Ectodermal cell (in vitro differentiated cells): ENCODE data around the gene STXBP1.

Source experiments
- H3K27ac ChIP-seq: 2 replicates; pipeline ENCODE4 v1.7.0; 2013; ENCODE audit warnings: mild to moderate bottlenecking, low read depth, low read length; ENCODE audit not compliant: insufficient read depth, poor library complexity, severe bottlenecking
- H3K27me3 ChIP-seq: 2 replicates; pipeline ENCODE4 v1.7.0; 2013; ENCODE audit warnings: mild to moderate bottlenecking, low read length; ENCODE audit not compliant: insufficient read depth, control insufficient read depth, poor library complexity, severe bottlenecking
- H3K36me3 ChIP-seq: one replicate; pipeline ENCODE4 v1.7.0; 2013; ENCODE audit warnings: low read length; ENCODE audit not compliant: control insufficient read depth, insufficient read depth
- H3K4me1 ChIP-seq: one replicate; pipeline ENCODE4 v1.7.0; 2013; ENCODE audit warnings: low read length; ENCODE audit not compliant: control insufficient read depth, insufficient read depth
- H3K4me3 ChIP-seq: 2 replicates; pipeline ENCODE4 v1.7.0; 2013; ENCODE audit warnings: low read depth, low read length, control low read depth; ENCODE audit not compliant: insufficient read depth
- H3K9me3 ChIP-seq: 2 replicates; pipeline ENCODE4 v1.7.0; 2013; ENCODE audit warnings: mild to moderate bottlenecking, low read length, moderate library complexity; ENCODE audit not compliant: control insufficient read depth
- WGBS, 2 experiments: methylation state at CpG; one replicate each; pipeline ENCODE4 v1.1.7; 2013; ENCODE audit warnings: missing lambda C conversion rate in 2 of 2; 5-methylcytosine and 5-hydroxymethylcytosine counted together

STXBP1 gene

DNA sequence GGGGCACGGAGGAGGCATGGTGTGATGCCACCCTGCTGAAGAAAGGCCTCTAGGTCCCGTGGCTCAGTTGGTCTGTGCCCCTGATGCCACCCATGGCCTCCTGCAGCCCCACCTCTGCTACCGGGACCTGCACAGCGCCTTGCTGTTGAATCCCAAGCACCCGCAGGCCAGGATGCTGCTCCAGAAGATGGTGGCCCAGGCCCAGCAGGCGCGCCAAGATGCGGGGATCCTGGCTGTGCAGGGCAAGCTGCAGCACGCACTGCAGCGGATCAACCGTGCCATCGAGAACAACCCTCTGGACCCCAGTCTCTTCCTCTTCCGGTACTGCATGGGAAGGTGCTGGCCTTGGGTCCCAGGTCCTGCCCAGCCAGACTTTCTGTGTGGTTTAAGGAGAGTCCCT, 110.9 kb downstream of the STXBP1 start:
- H3K27ac ChIP-seq = no peak overlapping the region
- H3K4me3 ChIP-seq = no peak overlapping the region
- H3K4me1 ChIP-seq = peaks cover 7% of the 10 kb centered on the region
- WGBS, 2 experiments = 93 to 97% methylated on average over 13 of the region's 13 CpGs
- H3K9me3 ChIP-seq = no peaks in the 10 kb centered on the region
- no peaks in the 10 kb centered on the region for H3K36me3 ChIP-seq
- H3K27me3 ChIP-seq = no peaks in the 10 kb centered on the region

DNA sequence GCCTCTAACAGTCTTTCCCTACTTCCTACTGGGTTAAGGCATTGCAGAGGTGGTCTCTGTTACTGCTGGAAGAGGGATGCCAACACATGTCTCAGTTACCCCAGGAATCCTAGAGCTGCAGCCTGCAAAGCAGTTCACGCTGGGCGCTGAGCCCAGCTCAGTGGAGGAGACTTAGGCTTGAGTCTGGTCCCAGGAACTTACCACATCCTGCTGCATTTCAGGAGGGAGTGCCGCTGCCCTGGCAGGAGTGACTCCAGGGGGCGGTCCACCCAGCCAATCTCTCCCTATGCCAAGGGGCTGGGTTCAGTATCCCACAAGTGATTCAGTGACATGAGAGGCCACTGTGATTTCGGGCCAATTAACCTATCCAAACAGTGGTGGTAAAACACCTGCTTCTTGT, 111.4 kb downstream of the STXBP1 start:
- Histone ChIP-seq H3K36me3 (no peaks in the 10 kb centered on the region), H3K4me3 (no peak overlapping the region), H3K9me3 (no peaks in the 10 kb centered on the region), H3K27me3 (no peaks in the 10 kb centered on the region), H3K4me1 (peaks cover 7% of the 10 kb centered on the region), H3K27ac (no peak overlapping the region)
- 90 to 95% methylated on average over 5 of the region's 5 CpGs for WGBS, 2 experiments

DNA sequence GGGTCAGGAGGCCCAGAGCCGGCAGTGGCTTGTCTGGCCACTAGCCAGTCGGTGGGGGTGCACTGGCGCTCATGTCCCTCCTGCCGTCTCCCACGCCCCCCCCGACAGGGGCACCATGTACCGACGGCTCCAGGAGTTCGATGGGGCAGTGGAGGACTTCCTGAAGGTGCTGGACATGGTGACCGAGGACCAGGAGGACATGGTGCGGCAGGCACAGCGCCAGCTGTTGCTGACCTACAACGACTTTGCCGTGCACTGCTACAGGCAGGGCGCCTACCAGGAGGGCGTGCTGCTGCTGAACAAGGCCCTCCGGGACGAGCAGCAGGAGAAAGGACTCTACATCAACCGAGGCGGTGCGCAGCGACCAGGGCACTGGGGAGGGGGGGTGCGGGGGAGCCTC, 111.9 kb downstream of the STXBP1 start:
- H3K27me3 ChIP-seq = no peaks in the 10 kb centered on the region
- no peaks in the 10 kb centered on the region for H3K36me3 ChIP-seq
- WGBS, 2 experiments = 84 to 85% methylated on average over 23 of the region's 23 CpGs
- H3K27ac ChIP-seq = no peak overlapping the region
- no peak overlapping the region for H3K4me3 ChIP-seq
- H3K9me3 ChIP-seq = no peaks in the 10 kb centered on the region
- H3K4me1 ChIP-seq = peaks cover 7% of the 10 kb centered on the region

DNA sequence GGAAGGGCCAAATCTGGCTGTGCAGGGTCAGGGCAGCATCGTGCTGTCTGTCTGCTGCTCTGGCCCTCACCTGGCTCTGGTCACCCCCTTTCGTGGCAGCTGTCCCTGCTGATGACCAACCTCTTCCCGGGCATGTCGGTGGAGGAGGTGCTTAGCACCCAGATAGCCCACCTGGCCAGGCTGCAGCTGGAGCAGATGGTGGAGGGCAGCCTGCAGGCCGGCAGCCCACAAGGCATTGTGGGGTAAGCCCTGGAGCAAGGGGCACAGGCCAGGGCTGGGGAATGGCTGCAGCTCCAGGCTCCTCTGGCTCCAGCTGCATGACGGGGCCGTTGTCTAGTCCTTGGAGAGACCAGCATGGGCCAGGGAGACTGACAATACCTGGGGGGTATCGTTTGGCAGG, 114.8 kb downstream of the STXBP1 start:
- WGBS, 2 experiments = 86% methylated on average over 8 of the region's 8 CpGs
- Histone ChIP-seq H3K4me3 (no peak overlapping the region), H3K27me3 (no peaks in the 10 kb centered on the region), H3K27ac (no peak overlapping the region), H3K9me3 (no peaks in the 10 kb centered on the region), H3K36me3 (no peaks in the 10 kb centered on the region), H3K4me1 (peaks cover 7% of the 10 kb centered on the region)

DNA sequence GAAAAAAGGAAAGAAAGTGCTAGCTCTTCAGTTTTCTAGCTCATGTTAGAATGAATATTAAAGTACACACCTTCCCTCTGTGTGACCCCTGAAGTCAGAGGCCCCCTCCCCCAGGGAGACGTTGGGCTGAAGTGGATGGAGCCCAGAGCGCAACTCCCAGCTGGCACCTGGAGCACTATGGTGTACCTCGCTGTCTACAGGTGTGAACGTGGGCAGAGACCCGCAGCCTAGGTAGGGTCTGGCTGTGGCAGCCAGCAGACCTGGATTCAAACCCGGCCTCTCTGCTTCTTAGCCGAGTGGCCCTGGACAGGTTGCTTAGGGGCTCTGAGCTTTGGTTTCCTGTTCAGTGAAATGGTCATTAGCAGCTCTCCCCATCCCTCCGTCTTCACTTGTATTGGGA, 116.7 kb downstream of the STXBP1 start:
- Histone ChIP-seq H3K4me1 (peaks cover 7% of the 10 kb centered on the region), H3K36me3 (no peaks in the 10 kb centered on the region), H3K27ac (no peak overlapping the region), H3K4me3 (no peak overlapping the region), H3K9me3 (no peaks in the 10 kb centered on the region), H3K27me3 (no peaks in the 10 kb centered on the region)
- 92% methylated on average over 7 to 8 of the region's 8 CpGs for WGBS, 2 experiments

DNA sequence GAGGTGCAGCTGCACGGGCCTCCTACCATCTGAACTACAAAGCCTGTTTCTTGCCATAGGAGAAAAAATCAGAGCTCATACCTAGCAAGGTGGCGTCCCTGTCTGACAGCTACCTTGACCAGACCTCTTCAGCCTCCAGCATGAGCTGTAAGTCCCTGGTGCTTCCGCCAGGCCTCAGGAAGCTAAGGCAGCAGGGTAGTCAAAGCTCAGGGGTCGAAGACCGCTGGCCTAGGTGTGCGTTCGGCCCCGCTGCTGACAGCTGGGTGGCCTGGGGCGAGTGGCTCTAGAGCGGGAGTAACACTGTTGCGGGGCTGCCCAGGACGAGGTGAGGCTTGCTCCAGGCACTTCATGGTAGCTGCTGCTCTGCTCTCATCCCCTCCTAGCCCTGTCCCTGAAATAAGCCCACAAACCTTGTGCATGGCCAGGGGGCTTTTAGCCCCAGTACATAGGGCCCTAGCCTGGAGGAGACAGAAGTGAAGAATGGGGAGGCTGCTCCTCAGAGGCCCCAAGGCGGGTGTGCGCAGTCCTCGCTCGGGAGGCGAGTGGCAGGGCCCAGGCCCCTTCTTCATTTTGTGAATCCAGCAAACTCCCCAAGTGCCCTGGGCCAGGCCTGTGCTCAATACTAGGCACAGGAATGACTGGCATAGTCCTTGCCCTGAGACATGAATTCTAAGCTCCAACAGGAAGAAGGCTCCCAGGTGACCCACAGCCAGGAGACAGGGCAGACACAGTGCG, 117.6 kb downstream of the STXBP1 start:
- no peak overlapping the region for H3K27ac ChIP-seq
- H3K4me3 ChIP-seq = no peak overlapping the region
- WGBS, 2 experiments = 90 to 91% methylated on average over 18 of the region's 18 CpGs

DNA sequence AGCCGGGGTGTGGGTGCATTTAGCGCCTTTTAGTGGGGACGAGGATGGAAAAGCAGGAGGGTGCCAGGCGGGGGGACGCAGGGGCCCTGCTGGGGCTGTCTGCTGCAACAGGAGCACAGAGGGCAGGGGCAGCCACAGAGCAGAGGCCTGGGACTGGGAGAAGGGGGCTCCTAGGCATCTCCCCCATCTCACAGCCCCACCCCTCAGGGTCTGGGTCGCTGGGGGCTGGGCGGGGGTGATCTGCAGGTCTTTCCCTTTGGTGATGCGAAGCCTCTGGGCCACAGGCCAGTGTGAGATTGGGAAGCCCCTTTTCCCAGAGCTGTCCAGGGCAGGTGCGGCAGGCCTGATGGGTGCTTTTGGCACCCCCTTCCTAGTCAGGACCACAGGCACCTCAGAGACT, 118.2 kb downstream of the STXBP1 start:
- 88 to 91% methylated on average over 9 of the region's 9 CpGs for WGBS, 2 experiments

More for the DNA sequence above, 117.6 kb downstream of the STXBP1 start:
- Histone ChIP-seq H3K9me3 (no peaks in the 10 kb centered on the region), H3K27me3 (no peaks in the 10 kb centered on the region), H3K36me3 (no peaks in the 10 kb centered on the region), H3K4me1 (peaks cover 4% of the 10 kb centered on the region)

DNA sequence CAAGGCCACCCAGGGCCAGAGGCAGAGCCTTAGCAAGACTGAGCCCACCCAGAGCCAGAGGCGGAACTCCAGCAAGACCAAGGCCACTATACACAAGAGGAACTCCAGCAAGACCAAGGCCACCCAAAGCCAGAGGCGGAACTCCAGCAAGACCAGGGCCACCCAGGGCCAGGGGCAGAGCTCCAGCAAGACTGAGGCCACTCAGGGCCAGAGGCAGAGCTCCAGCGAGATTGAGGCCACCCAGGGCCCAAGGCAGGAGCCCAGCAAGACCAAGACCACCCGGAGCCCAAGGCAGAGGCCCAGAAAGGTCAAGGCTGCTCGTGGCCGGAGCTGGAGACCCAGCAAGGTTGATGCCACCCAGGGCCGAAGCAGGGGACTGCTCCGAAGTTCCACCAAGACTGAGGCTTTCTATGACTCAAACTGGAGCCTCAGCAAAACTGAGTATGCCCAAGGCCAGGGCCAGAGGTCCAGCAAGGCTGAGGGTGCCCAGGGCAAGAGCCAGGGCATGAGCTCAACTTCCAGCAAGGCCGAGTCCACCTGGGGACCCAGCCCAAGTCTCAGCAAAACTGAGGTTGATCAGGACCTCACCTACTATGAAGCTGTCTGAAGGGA, 118.8 kb downstream of the STXBP1 start:
- Histone ChIP-seq H3K4me3 (no peak overlapping the region), H3K4me1 (peaks cover 4% of the 10 kb centered on the region), H3K36me3 (no peaks in the 10 kb centered on the region), H3K27ac (no peak overlapping the region), H3K9me3 (no peaks in the 10 kb centered on the region), H3K27me3 (no peaks in the 10 kb centered on the region)
- WGBS, 2 experiments = 88 to 93% methylated on average over 9 of the region's 9 CpGs

More for the DNA sequence above, 118.2 kb downstream of the STXBP1 start:
- Histone ChIP-seq H3K27ac (no peak overlapping the region), H3K9me3 (no peaks in the 10 kb centered on the region), H3K36me3 (no peaks in the 10 kb centered on the region), H3K4me3 (no peak overlapping the region), H3K4me1 (peaks cover 4% of the 10 kb centered on the region), H3K27me3 (no peaks in the 10 kb centered on the region)

DNA sequence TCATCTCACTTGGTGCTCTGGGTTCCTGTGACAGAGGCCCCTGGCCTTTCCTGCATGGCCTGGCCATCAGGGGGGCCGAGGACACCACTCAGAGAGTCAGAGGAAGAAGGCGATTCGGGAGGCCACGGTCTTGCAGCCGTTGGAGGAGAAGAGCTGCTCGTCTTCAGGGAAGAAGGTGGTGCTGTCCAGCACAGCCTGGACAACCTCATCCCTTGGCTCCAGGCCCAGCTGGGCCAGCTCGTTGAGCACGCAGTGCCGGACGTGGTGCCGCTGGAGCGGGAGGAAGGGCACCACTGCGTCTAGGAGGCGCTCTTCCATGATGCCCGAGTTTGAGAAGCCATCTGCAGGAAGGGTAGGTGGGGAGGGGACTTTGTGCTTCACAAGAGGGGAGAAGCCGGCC, 119.9 kb downstream of the STXBP1 start:
- Histone ChIP-seq H3K4me1 (peaks cover 4% of the 10 kb centered on the region), H3K27ac (no peak overlapping the region), H3K36me3 (no peaks in the 10 kb centered on the region), H3K9me3 (no peaks in the 10 kb centered on the region), H3K27me3 (no peaks in the 10 kb centered on the region), H3K4me3 (no peak overlapping the region)
- WGBS, 2 experiments = 91 to 93% methylated on average over 16 of the region's 16 CpGs

DNA sequence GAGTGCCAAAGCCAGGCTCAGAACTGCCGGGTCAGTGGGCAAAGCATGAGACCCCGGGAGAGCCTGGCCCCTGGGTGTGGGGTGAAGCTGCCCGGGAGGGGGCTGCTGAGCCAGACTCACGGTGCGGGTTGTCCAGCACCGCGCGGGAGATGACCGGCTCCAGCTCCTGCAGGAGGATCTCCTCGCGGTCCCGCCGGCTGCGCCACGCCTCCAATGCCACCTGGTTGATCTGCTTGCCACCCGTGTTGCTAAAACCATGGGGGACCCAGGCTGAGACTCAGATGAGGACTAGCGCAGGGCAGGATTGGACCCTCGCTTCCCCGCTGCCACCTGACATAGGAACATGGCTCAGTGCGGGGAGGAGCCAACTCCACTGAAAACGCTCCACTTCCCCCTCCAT, 120.4 kb downstream of the STXBP1 start:
- Histone ChIP-seq H3K9me3 (no peaks in the 10 kb centered on the region), H3K4me1 (peaks cover 4% of the 10 kb centered on the region), H3K4me3 (no peak overlapping the region), H3K36me3 (no peaks in the 10 kb centered on the region), H3K27me3 (no peaks in the 10 kb centered on the region), H3K27ac (no peak overlapping the region)
- WGBS, 2 experiments = 95 to 96% methylated on average over 21 of the region's 21 CpGs
